Right lobe of liver (tissue), 6 donors: ENCODE data around the gene SCN5A. TPM values are rescaled to one million over a fixed set of nuclear protein-coding genes. Genes with fewer than 3 reads are reported as not detected.
A peak's percentile ranks its signal among the peaks of the same experiment; 100 is the strongest.

Experiments used
- ATAC-seq, 4 donors: fragments of 200-7000 bp; cut with Tn5 transposase; one replicate each; pipeline ENCODE4 v1.9.1; 2020; ENCODE audit warnings: mild to moderate bottlenecking in 4 of 4, moderate library complexity in 4 of 4
- DNase-seq, 3 donors: peaks; one replicate each; pipeline ENCODE4 v3.0.0-alpha.2; 2020
- H3K27ac ChIP-seq, 3 donors: fragments of 200-600 bp; one replicate each; pipeline ENCODE4 v1.8.0; 2022
- H3K27me3 ChIP-seq, 2 donors: fragments of 200-600 bp; one replicate each; pipeline ENCODE4 v1.8.0; 2022
- H3K36me3 ChIP-seq, 4 donors: fragments of 200-600 bp; sonication (generic) in 1 of 4; one replicate each; pipeline versions ENCODE4 v1.5.1 to v1.8.0; 2017 to 2022; ENCODE audit warnings: control low read depth in 1 of 4
- H3K4me1 ChIP-seq, 4 donors: fragments of 200-600 bp; sonication (generic) in 1 of 4; one replicate each; pipeline versions ENCODE4 v1.5.1 to v1.8.0; 2017 to 2022; ENCODE audit warnings: control low read depth in 1 of 4
- H3K4me3 ChIP-seq, 3 donors: fragments of 200-600 bp; one replicate each; pipeline ENCODE4 v1.8.0; 2022
- H3K9me3 ChIP-seq, 4 donors: fragments of 200-600 bp; sonication (generic) in 1 of 4; one replicate each; pipeline versions ENCODE4 v1.5.1 to v1.8.0; 2017 to 2022; ENCODE audit warnings: control low read depth in 1 of 4
- CTCF ChIP-seq, 4 donors: fragments of 200-600 bp in 3 of 4; fragments of 450-650 bp in 1 of 4; IDR thresholded peaks; one replicate each; pipeline versions ENCODE4 v1.5.1 to v1.8.0; 2016 to 2022; ENCODE audit warnings: antibody characterized with exemption in 4 of 4, mild to moderate bottlenecking in 2 of 4
- POLR2A ChIP-seq: fragments of 450-650 bp; IDR thresholded peaks from one replicate; pipeline ENCODE4 v1.6.1; 2017; ENCODE audit warnings: antibody characterized with exemption, mild to moderate bottlenecking
- WGBS: methylation state at CpG from one replicate; pipeline ENCODE4 v1.1.6; 2018; ENCODE audit warnings: low coverage, low lambda C conversion rate; ENCODE audit not compliant: insufficient coverage; ENCODE audit errors: missing lambda C conversion rate; 5-methylcytosine and 5-hydroxymethylcytosine counted together
- intact Hi-C, 2 donors: fragments of 100-400 bp; cut with DNase I; formaldehyde crosslinking; loops; one replicate each; pipeline versions ENCODE4 v1.11.2 to v1.14.1; 2022
- total RNA-seq, 6 experiments: library from RNA; depleted of rRNA in 2 of 6; stranded (reverse); fragments of >200 nt in 2 of 6; fragmentation: NEBNext Ultra II Directional in 3 of 6; extraction: Animal tissue kit (Norgen Biotek cat#: 25700) in 3 of 6; gene quantifications; one replicate each; pipeline versions ENCODE4 v1.1.0 to v1.2.4, GENCODE V29; 2016 to 2023
- donor health status: DM: no; HTN: yes; CAD: no.
- donor health status: DM: no; HTN: no; CAD: no.
- donor health status: DM: no; HTN: no; CAD: no.
- donor health status: DM: no; HTN: yes; CAD: no.
- donor health status: DM: no; HTN: yes; CAD: no.

SCN5A gene
- total RNA-seq, 6 experiments from 2014 or later = 0.02 TPM; not detected in 5

- H3K36me3 ChIP-seq = no peaks in the 10 kb centered on the region
- ATAC-seq (no peak), DNase-seq (peak in 1 of 3 donors; percentile 23)
- WGBS = 100% methylated on average over 1 of the region's 6 CpGs
- no peaks in the 10 kb centered on the region for H3K9me3 ChIP-seq
- no peaks in the 10 kb centered on the region for H3K4me1 ChIP-seq
- H3K4me3 ChIP-seq = no peak overlapping the region
- intact Hi-C loops = no loop called here
- TF ChIP-seq POLR2A = no peak
- H3K27me3 ChIP-seq = no peaks in the 10 kb centered on the region
- H3K27ac ChIP-seq = no peak overlapping the region
Observed at GRCh38 chr3:38604246-38604645, 45.2 kb downstream of the SCN5A start.

GRCh38 chr3:38603731-38604131 lies 45.8 kb downstream of the SCN5A start:
- Histone ChIP-seq H3K27me3 (no peaks in the 10 kb centered on the region), H3K36me3 (no peaks in the 10 kb centered on the region), H3K9me3 (no peaks in the 10 kb centered on the region), H3K4me1 (no peaks in the 10 kb centered on the region), H3K27ac (no peak overlapping the region), H3K4me3 (no peak overlapping the region)
- TF ChIP-seq POLR2A (no peak), CTCF (IDR thresholded peaks at IDR 0.05) (no peak)
- ATAC-seq = no peak
- peak in 1 of 3 donors; percentile 37 for DNase-seq
- 40% methylated on average over 3 of the region's 16 CpGs for WGBS
- intact Hi-C loops = no loop called here

- no peak overlapping the region for H3K4me3 ChIP-seq
- WGBS = 72% methylated on average over 5 of the region's 7 CpGs
- no peaks in the 10 kb centered on the region for H3K36me3 ChIP-seq
- TF ChIP-seq CTCF (IDR thresholded peaks at IDR 0.05) (no peak), POLR2A (no peak)
- no peak for ATAC-seq
- no peaks in the 10 kb centered on the region for H3K9me3 ChIP-seq
- intact Hi-C loops = no loop called here
- peak in 1 of 3 donors; percentile 11 for DNase-seq
- H3K27ac ChIP-seq = no peak overlapping the region
- H3K4me1 ChIP-seq = no peaks in the 10 kb centered on the region
- no peaks in the 10 kb centered on the region for H3K27me3 ChIP-seq
Observed at GRCh38 chr3:38602576-38603250, 46.8 kb downstream of the SCN5A start.

DNA sequence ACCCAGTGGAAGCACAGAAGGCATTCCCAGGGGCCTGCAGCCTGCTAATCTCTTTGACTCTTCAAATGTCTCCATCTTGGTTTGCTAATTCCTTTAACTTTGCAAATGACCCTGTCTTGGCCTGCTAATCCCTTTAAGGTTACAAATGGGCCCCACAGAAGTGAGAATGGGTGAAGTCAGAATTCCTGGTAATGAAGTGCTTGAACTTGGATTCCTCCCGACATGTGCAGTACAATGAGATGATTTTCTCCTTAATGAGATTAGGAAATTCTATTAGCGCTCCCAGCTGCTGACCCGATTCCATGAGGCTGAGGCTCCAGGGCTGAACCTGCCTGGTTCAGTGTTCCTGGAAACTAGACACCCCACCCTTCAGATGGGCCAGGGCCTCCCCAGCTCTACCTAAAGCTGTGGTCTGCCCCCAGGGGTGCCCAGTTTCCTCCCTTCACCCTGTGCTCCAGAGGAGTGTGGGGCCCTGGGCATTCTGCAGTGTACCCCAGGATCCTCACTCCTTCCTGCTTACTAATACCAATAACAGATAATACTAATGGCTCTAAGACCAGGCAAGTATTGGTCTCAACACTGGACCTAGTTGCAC lies 47.4 kb downstream of the SCN5A start:
- intact Hi-C loops = no loop called here
- no peak for ATAC-seq
- peak in 1 of 3 donors; percentile 20 for DNase-seq
- Histone ChIP-seq H3K36me3 (no peaks in the 10 kb centered on the region), H3K4me1 (no peaks in the 10 kb centered on the region), H3K9me3 (no peaks in the 10 kb centered on the region), H3K27ac (no peak overlapping the region), H3K27me3 (no peaks in the 10 kb centered on the region), H3K4me3 (no peak overlapping the region)
- 75% methylated on average over 1 of the region's 3 CpGs for WGBS
- no peak for TF ChIP-seq POLR2A

DNA sequence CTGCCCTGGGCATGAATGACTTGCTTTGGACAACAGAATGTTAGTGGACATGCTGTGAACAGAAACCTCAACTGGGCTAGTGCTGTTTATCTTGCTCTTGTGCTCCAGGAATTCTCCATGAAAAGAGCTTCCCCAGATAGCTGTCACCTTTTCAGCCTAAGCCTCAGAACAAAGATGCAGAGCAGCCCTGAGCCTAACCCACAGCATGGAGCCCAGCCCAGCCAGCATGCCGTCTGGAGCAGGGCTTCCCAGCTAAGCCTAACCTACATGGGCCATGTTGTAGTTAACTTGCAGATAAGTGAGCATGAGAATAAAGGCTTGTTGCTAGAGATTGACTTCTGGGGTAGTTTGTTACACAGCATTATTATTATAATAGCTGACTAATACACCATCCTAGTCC lies 48.9 kb downstream of the SCN5A start:
- no peak for TF ChIP-seq CTCF (IDR thresholded peaks at IDR 0.05)
- TF ChIP-seq POLR2A = no peak
- H3K4me3 ChIP-seq = no peak overlapping the region
- no peaks in the 10 kb centered on the region for H3K36me3 ChIP-seq
- DNase-seq (peak in 1 of 3 donors; percentile 5), ATAC-seq (no peak)
- intact Hi-C loops = no loop called here
- no peak overlapping the region for H3K27ac ChIP-seq
- H3K27me3 ChIP-seq = no peaks in the 10 kb centered on the region
- H3K4me1 ChIP-seq = no peaks in the 10 kb centered on the region
- no peaks in the 10 kb centered on the region for H3K9me3 ChIP-seq
- no CpG with 5 or more reads among the region's 1 CpG for WGBS
